T47D (cell line): ENCODE results near the gene ANKRD13A.
"Not testable (repeated sequence)": the region's sequence is repeated elsewhere in the genome, so short reads cannot be mapped to it uniquely, and the experiment has no call there.

Source experiments
- DNase-seq, 2 experiments: peaks; one replicate each; pipeline versions ENCODE4 v3.0.0 to v3.0.0-alpha.2; 2011 to 2012; ENCODE audit warnings: low read depth in 1 of 2, low spot score in 1 of 2
- JUND ChIP-seq: IDR thresholded peaks from 2 replicates; pipeline ENCODE4 v1.6.1; 2012; ENCODE audit warnings: low read depth
- in situ Hi-C: cut with HindIII; loops from 2 replicates; pipeline ENCODE4 v1.10.0; 2016; ENCODE audit warnings: low sequenced_read_pairs, low pct_unique_long_range_greater_than_20kb

The ANKRD13A gene

DNA sequence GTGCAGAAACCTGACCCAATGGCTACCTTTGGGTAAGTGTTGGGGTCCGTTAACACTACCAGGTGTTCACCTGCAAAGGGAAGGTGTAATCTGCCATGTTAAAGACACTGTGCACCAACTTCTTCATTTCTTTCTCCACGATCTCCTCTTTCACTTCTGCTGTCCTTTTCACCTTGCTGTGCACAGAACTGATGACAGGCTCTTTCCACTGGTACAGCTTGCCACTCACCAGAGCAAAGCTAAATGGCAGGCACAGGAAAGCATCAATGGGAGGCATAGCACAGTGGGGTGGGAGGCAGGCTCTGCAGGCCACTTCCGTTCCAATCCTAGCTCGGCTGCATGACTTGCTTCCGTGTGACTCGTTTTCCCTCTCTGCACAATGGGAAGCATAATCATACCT, 51.7 kb downstream of the ANKRD13A start:
- no peak for TF ChIP-seq JUND
- DNase-seq: no peak
- in situ Hi-C loops: no loop called here

DNA sequence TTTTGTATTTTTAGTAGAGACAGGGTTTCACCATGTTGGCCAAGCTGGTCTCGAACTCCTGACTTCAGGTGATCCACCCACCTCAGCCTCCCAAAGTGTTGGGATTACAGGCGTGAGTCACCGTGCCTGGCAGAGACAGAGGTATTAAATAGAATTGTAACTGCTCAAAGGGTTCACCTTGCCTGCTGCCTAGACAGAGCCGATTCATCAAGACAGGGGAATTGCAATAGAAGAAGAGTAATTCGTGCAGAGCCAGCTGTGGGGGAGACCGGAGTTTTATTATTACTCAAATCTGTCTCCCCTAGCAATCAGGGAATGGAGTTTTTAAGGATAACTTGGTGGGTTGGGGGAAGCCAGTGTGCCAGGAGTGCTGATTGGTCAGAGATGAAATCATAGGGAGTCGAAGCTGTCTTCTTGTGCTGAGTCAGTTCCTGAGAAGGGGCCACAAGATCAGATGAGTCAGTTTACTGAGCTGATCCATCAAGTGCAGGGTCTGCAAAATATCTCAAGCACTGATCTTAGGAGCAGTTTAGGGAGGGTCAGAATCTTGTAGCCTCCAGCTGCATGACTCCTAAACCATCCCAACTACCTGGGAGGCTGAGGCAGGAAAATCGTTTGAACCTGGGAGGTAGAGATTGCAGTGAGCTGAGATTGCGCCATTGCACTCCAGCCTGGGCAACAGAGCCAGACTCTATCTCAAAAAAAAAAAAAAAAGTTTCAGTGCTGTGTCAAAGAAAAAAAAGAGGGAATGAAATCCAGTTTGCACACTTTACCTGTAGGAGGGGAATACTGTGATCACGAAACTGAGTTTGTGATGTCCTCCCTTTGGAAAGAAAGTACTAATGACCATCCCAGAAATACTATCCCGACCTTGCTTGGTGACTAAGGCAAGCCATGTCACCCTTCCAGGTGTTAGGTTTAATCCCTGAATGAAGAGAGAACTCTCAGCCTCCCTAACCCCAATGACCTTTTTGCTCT, 56.4 kb downstream of the ANKRD13A start:
- in situ Hi-C loops, DNase-seq: not testable (repeated sequence)

- DNase-seq, in situ Hi-C loops: not testable (repeated sequence)
These were observed 57.4 kb downstream of the ANKRD13A start for GRCh38 chr12:110056643-110057042.

- no peak for TF ChIP-seq JUND
- in situ Hi-C loops: no loop called here
- no peak for DNase-seq
These were observed 59.8 kb downstream of the ANKRD13A start for GRCh38 chr12:110058875-110059615.

DNA sequence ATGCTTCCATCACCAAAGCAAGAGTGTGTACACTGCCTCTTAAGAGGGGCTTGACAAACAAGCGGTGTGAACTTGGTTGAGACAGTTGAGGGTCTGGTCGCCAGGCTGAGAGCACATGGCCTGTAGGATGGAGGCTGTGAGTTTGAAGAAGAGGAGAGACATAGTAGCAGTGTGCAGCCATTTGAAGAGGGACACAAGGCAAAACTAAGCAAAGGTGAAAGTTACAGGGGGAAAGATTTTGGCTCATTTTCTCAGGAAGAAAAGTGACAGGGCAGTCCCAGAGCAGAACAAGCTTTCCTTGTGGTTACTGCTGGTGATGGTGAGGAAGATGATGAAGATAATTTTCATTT, 60.4 kb downstream of the ANKRD13A start:
- in situ Hi-C loops: no loop called here
- no peak for TF ChIP-seq JUND
- DNase-seq: no peak

DNA sequence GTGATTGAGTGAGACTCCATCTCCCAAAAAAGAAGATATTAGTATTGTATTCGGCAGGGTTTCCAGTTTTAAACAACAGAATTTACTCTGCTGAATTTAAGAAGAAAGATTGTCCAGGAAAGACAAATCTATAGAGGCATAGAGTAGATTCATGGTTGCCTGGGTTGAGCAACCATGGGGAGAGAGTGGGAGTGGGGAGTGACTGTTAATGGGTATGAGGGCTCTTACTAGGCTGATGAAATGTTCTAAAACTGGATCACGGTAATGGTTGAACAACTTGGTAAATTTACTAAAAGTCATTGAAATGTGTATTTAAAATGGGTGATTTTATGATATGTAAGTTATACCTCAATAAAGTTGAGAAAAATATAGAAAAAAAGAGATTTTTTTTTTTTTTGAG, 63.0 kb downstream of the ANKRD13A start:
- no peak for DNase-seq
- in situ Hi-C loops: no loop called here
- TF ChIP-seq JUND: no peak

GRCh38 chr12:110065540-110065939, 66.3 kb downstream of the ANKRD13A start:
- no peak for DNase-seq
- in situ Hi-C loops: no loop called here
- no peak for TF ChIP-seq JUND

DNA sequence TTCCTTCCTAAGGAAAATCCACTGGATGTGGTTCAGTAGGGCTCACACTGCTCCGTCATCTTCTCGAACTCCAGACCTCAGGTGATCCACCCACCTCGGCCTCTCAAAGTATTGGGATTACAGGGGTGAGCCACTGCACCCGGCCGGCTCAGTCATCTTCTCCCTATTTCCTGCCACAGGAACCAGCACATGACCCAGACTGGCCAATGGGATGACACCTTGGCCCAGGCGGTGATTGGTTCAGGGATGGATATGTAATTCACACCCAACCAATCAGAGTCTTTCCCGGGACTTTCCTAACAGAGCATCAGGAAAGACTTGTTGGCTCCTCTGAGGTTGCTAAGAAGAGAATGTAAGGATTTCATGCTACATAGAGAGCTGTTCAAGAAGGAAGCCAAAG, 68.3 kb downstream of the ANKRD13A start:
- no peak for TF ChIP-seq JUND
- peak in 1 of 2 experiments; percentile 42 for DNase-seq
- in situ Hi-C loops: no loop called here

GRCh38 chr12:110068115-110068514, 68.9 kb downstream of the ANKRD13A start:
- DNase-seq, in situ Hi-C loops: not testable (repeated sequence)

- in situ Hi-C loops: no loop called here
- no peak for TF ChIP-seq JUND
- no peak for DNase-seq
These were observed 69.4 kb downstream of the ANKRD13A start for GRCh38 chr12:110068654-110069053.

- no peak for DNase-seq
- no peak for TF ChIP-seq JUND
- in situ Hi-C loops: no loop called here
These were observed 72.3 kb downstream of the ANKRD13A start for GRCh38 chr12:110071504-110071903.

DNA sequence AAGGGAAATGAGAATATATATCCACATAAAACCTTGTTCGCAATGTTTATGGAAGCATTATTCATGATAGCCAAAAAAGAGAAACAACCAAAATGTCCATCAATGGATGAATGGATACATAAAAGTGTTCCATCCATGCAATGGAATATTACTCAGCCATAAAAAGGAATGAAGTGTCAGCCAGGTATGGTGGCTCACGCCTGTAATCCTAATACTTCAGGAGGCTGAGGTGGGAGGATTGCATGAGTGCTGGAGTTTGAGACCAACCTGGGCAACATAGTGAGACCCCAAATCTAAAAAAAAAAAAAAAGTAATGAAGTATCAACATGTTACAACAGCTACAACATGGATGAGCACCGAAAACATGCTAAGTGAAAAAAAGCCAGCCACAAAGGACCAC, 72.7 kb downstream of the ANKRD13A start:
- in situ Hi-C loops: no loop called here
- no peak for TF ChIP-seq JUND
- DNase-seq: no peak

DNA sequence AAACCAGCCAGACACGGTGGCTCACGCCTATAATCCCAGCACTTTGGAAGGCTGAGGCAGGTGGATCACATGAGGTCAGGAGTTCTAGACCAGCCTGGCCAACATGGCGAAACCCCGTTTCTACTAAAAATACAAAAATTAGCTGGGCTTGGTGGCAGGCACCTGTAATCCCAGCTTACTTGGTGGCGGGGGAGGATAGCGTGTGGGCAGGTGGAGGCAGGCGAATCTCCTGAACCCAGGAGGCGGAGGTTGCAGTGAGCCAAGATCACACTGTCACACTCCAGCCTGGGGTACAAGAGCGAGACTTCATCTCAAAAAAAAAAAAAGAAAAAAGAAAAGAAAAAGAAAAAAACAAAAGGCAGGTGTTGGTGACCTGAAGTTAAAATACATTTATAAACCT, 73.4 kb downstream of the ANKRD13A start:
- in situ Hi-C loops, DNase-seq: not testable (repeated sequence)
